Measurements from ENCODE around the gene VTN.
"Not testable (repeated sequence)": the region's sequence is repeated elsewhere in the genome, so short reads cannot be mapped to it uniquely, and the experiment has no call there.

VTN gene

GRCh38 chr17:28341516-28341915 lies 28.6 kb downstream of the VTN start:
- DNase-seq, result no peak

GRCh38 chr17:28340374-28340773 lies 29.7 kb downstream of the VTN start:
- no peak for DNase-seq

GRCh38 chr17:28339431-28339830 lies 30.7 kb downstream of the VTN start:
- no peak for DNase-seq

- not testable (repeated sequence) for DNase-seq
Observed at GRCh38 chr17:28338769-28339212, 31.3 kb downstream of the VTN start.

GRCh38 chr17:28338056-28338768 lies 31.9 kb downstream of the VTN start:
- peak; percentile 62 for DNase-seq

- peak; percentile 88 for DNase-seq
Observed at GRCh38 chr17:28335959-28336871, 33.9 kb downstream of the VTN start.

- peak; percentile 100 for DNase-seq
Observed at GRCh38 chr17:28335201-28335958, 34.7 kb downstream of the VTN start, which contains the start of the genes IFT20 and TNFAIP1. TSS of gene IFT20 (minus strand) at chr17:28335472. CDS start at chr17:28331985, 3,487 bp downstream. TSS of gene TNFAIP1 (plus strand) at chr17:28335761. CDS start at chr17:28339522, 3,761 bp downstream.

- no peak for DNase-seq
Observed at GRCh38 chr17:28334666-28335200, 35.4 kb downstream of the VTN start.

GRCh38 chr17:28334171-28334570 lies 35.9 kb downstream of the VTN start:
- no peak for DNase-seq

GRCh38 chr17:28333083-28333746 lies 36.9 kb downstream of the VTN start:
- DNase-seq, result no peak

GRCh38 chr17:28331891-28332420 lies 38.2 kb downstream of the VTN start:
- DNase-seq, result no peak

- DNase-seq, result no peak
Observed at GRCh38 chr17:28330671-28331070, 39.4 kb downstream of the VTN start.

GRCh38 chr17:28328325-28328724 lies 41.8 kb downstream of the VTN start:
- no peak for DNase-seq

GRCh38 chr17:28327709-28328108 lies 42.4 kb downstream of the VTN start:
- no peak for DNase-seq

GRCh38 chr17:28327031-28327607 lies 43.0 kb downstream of the VTN start:
- DNase-seq, result no peak

GRCh38 chr17:28326114-28326513 lies 44.0 kb downstream of the VTN start:
- no peak for DNase-seq

GRCh38 chr17:28325211-28325610 lies 44.9 kb downstream of the VTN start:
- no peak for DNase-seq

GRCh38 chr17:28324781-28325180 lies 45.3 kb downstream of the VTN start:
- no peak for DNase-seq

- DNase-seq, result no peak
Observed at GRCh38 chr17:28324267-28324745, 45.8 kb downstream of the VTN start.

GRCh38 chr17:28320215-28321061 lies 49.7 kb downstream of the VTN start:
- no peak for DNase-seq
